HG02571 (cell line): Measurements from ENCODE around the gene IHH.

Experiments
- ATAC-seq: cut with Tn5 transposase; IDR thresholded peaks from one replicate; pipeline ENCODE4 v1.9.1; 2021; ENCODE audit warnings: mild to moderate bottlenecking, moderate library complexity; ENCODE audit not compliant: unreplicated experiment

The IHH gene

GRCh38 chr2:219060821-219061791, at the start of gene IHH:
IHH (minus strand) TSS chr2:219060921; CDS start chr2:219060467, 454 bp downstream.
- no peak for ATAC-seq

GRCh38 chr2:219109471-219109870, 48.8 kb upstream of the IHH start:
- ATAC-seq: no peak

GRCh38 chr2:219107758-219108157, 47.0 kb upstream of the IHH start:
- ATAC-seq: no peak

GRCh38 chr2:219106251-219106650, 45.5 kb upstream of the IHH start:
- no peak for ATAC-seq

- no peak for ATAC-seq
Measured at GRCh38 chr2:219104107-219105035, 43.6 kb upstream of the IHH start.

- ATAC-seq: no peak
Measured at GRCh38 chr2:219099329-219099728, 38.6 kb upstream of the IHH start.

GRCh38 chr2:219095406-219095935, 34.8 kb upstream of the IHH start:
- ATAC-seq: no peak

- ATAC-seq: no peak
Measured at GRCh38 chr2:219094171-219094570, 33.5 kb upstream of the IHH start.

GRCh38 chr2:219090436-219091299, 29.9 kb upstream of the IHH start:
- no peak for ATAC-seq

- ATAC-seq: no peak
Measured at GRCh38 chr2:219089330-219089729, 28.6 kb upstream of the IHH start.

- ATAC-seq: no peak
Measured at GRCh38 chr2:219087848-219088247, 27.1 kb upstream of the IHH start.

GRCh38 chr2:219087361-219087760, 26.6 kb upstream of the IHH start:
- no peak for ATAC-seq

GRCh38 chr2:219086196-219086595, 25.5 kb upstream of the IHH start:
- ATAC-seq: no peak

- no peak for ATAC-seq
Measured at GRCh38 chr2:219084791-219085190, 24.1 kb upstream of the IHH start.

GRCh38 chr2:219082332-219082958, 21.7 kb upstream of the IHH start:
- no peak for ATAC-seq

- ATAC-seq: no peak
Measured at GRCh38 chr2:219081701-219082331, 21.1 kb upstream of the IHH start.

GRCh38 chr2:219081096-219081495, 20.4 kb upstream of the IHH start:
- ATAC-seq: no peak

GRCh38 chr2:219079417-219079816, 18.7 kb upstream of the IHH start:
- no peak for ATAC-seq

- ATAC-seq: no peak
Measured at GRCh38 chr2:219078951-219079350, 18.2 kb upstream of the IHH start.
